ENCODE results near the gene MPP7. TPM values are rescaled to one million over a fixed set of nuclear protein-coding genes. Genes with fewer than 3 reads are reported as not detected.

Gene MPP7
- total RNA-seq, 4 donors from 2014 or later: 30.3 to 59.1 (median 49.3) TPM

- 63% methylated on average over 2 of the region's 2 CpGs for whole genome bisulfite sequencing
- H3K36me3 ChIP-seq: no peaks in the 10 kb centered on the region
- no peak overlapping the region for H3K27ac ChIP-seq (replicated peaks in 1 of 4)
- no peaks in the 10 kb centered on the region for H3K27me3 ChIP-seq
- H3K9me3 ChIP-seq: no peaks in the 10 kb centered on the region
- no peak for DNase-seq (ENCODE audit: extremely low spot score)
- H3K4me1 ChIP-seq: peaks cover 4 to 67% (median 60%) of the 10 kb centered on the region in 4 donors
- H3K4me3 ChIP-seq: no peak overlapping the region
- TF ChIP-seq POLR2A (IDR thresholded peaks at IDR 0.05; ENCODE audit: low read depth) (no peak), POLR2AphosphoS5 (IDR thresholded peaks at IDR 0.05) (no peak), EP300 (IDR thresholded peaks at IDR 0.05) (no peak), CTCF (IDR thresholded peaks at IDR 0.05) (no peak)
- intact Hi-C loops (cut with DNase I): no loop called here
Measured at GRCh38 chr10:28256776-28257175, 46.1 kb downstream of the MPP7 start.

- no peaks in the 10 kb centered on the region for H3K36me3 ChIP-seq
- WGBS: 23% methylated on average over 6 of the region's 6 CpGs
- H3K27me3 ChIP-seq: no peaks in the 10 kb centered on the region
- H3K4me3 ChIP-seq: no peak overlapping the region
- peaks cover 9 to 63% (median 53%) of the 10 kb centered on the region in 4 donors for H3K4me1 ChIP-seq
- no peak for TF ChIP-seq EP300 (IDR thresholded peaks at IDR 0.05)
- no peak for TF ChIP-seq POLR2AphosphoS5 (IDR thresholded peaks at IDR 0.05)
- TF ChIP-seq POLR2A (IDR thresholded peaks at IDR 0.05; ENCODE audit: low read depth): no peak
- no peak for TF ChIP-seq CTCF (IDR thresholded peaks at IDR 0.05)
- H3K9me3 ChIP-seq: no peaks in the 10 kb centered on the region
- no peak for DNase-seq (ENCODE audit: extremely low spot score)
- intact Hi-C loops (cut with DNase I): no loop called here
- H3K27ac ChIP-seq (replicated peaks in 1 of 4): peak overlapping the region; percentile 32 to 51 (median 40)
Measured at GRCh38 chr10:28254290-28254985, 48.4 kb downstream of the MPP7 start.

GRCh38 chr10:28253169-28253785, 49.6 kb downstream of the MPP7 start:
- intact Hi-C loops (cut with DNase I): loop anchor here (2.0 kb wide), 1 partner anchor 46 kb away; no protein-coding TSS in a partner anchor
- WGBS: 53% methylated on average over 11 of the region's 11 CpGs
- peak overlapping the region; percentile 47 to 73 (median 70) for H3K27ac ChIP-seq (replicated peaks in 1 of 4)

More at GRCh38 chr10:28253169-28253785, 49.6 kb downstream of the MPP7 start:
- Histone ChIP-seq H3K4me1 (peaks cover 9 to 58% (median 52%) of the 10 kb centered on the region in 4 donors), H3K9me3 (no peaks in the 10 kb centered on the region), H3K4me3 (no peak overlapping the region), H3K36me3 (no peaks in the 10 kb centered on the region), H3K27me3 (no peaks in the 10 kb centered on the region)
- no peak for DNase-seq (ENCODE audit: extremely low spot score)
- no peak for TF ChIP-seq CTCF (IDR thresholded peaks at IDR 0.05)
- no peak for TF ChIP-seq POLR2A (IDR thresholded peaks at IDR 0.05; ENCODE audit: low read depth)
- TF ChIP-seq EP300 (IDR thresholded peaks at IDR 0.05): no peak
- no peak for TF ChIP-seq POLR2AphosphoS5 (IDR thresholded peaks at IDR 0.05)

Small RNA genes lying within 50 kb of the gene (small RNA-seq; reads per million reads assigned to genes)
- gene MIR8086: 0 reads per million in 3 donors

Other genes with a start within 250 kb of the MPP7 start
- 100 to 1,000 TPM; 115 to 157 (median 135) TPM for gene WAC, start 230.1 kb upstream of the MPP7 start, total RNA-seq

All from esophagus muscularis mucosa (tissue), 4 donors.